Keratinocyte (primary cell): Measurements from ENCODE around the gene SDK1. TPM values are rescaled to one million over a fixed set of nuclear protein-coding genes. Genes with fewer than 3 reads are reported as not detected.

ENCODE experiments used
- DNase-seq: peaks from one replicate; pipeline ENCODE4 v3.0.0-alpha.2; 2011; ENCODE audit warnings: low read depth, missing footprints, low spot score
- FAIRE-seq: peaks from 2 replicates; lab custom pipeline; 2011; peaks lifted over from hg19 to GRCh38; lab: Jason Lieb, UNC
- H2AFZ ChIP-seq: 2 replicates; pipeline ENCODE4 v1.6.0; 2012; ENCODE audit warnings: low read length, control low read depth, inconsistent platforms; ENCODE audit not compliant: control insufficient read depth
- H3K27ac ChIP-seq: 2 replicates; pipeline ENCODE4 v1.5.1; 2011; ENCODE audit warnings: low read length; ENCODE audit not compliant: control insufficient read depth, insufficient read depth
- H3K27me3 ChIP-seq: 3 replicates; pipeline ENCODE4 v1.6.0; 2011; ENCODE audit warnings: low read length; ENCODE audit not compliant: control insufficient read depth, insufficient read depth; ENCODE audit errors: extremely low read depth
- H3K36me3 ChIP-seq, 2 experiments: 2 replicates in 1 of 2; 3 replicates in 1 of 2; pipeline ENCODE4 v1.5.1; 2011; ENCODE audit warnings: low read length in 2 of 2, mild to moderate bottlenecking in 1 of 2; ENCODE audit not compliant: control insufficient read depth in 2 of 2, insufficient read depth in 2 of 2; ENCODE audit errors: extremely low read depth in 1 of 2
- H3K4me1 ChIP-seq: 3 replicates; pipeline ENCODE4 v1.5.1; 2011; ENCODE audit warnings: low read length; ENCODE audit not compliant: control insufficient read depth, insufficient read depth; ENCODE audit errors: extremely low read depth
- H3K4me2 ChIP-seq: 3 replicates; pipeline ENCODE4 v1.6.0; 2011; ENCODE audit warnings: low read depth, low read length; ENCODE audit not compliant: control insufficient read depth, insufficient read depth; ENCODE audit errors: extremely low read depth
- H3K4me3 ChIP-seq, 3 experiments: fragments of 200-600 bp in 1 of 3; sonication (generic) in 1 of 3; 2 replicates in 2 of 3; 3 replicates in 1 of 3; pipeline ENCODE4 v1.5.1; 2011 to 2016; ENCODE audit warnings: low read length in 3 of 3, mild to moderate bottlenecking in 3 of 3, control low read depth in 2 of 3, inconsistent platforms in 1 of 3, low read depth in 1 of 3, mixed read lengths in 1 of 3, mixed run types in 1 of 3, moderate library complexity in 1 of 3; ENCODE audit not compliant: control insufficient read depth in 2 of 3, insufficient read depth in 2 of 3; ENCODE audit errors: extremely low read depth in 1 of 3
- H3K79me2 ChIP-seq: 2 replicates; pipeline ENCODE4 v1.6.0; 2012; ENCODE audit warnings: low read length; ENCODE audit not compliant: control insufficient read depth, insufficient read depth
- H3K9ac ChIP-seq: 3 replicates; pipeline ENCODE4 v1.6.0; 2011; ENCODE audit warnings: low read length; ENCODE audit not compliant: control insufficient read depth, insufficient read depth; ENCODE audit errors: extremely low read depth
- H3K9me1 ChIP-seq: 3 replicates; pipeline ENCODE4 v1.6.0; 2011; ENCODE audit warnings: low read length; ENCODE audit not compliant: control insufficient read depth, insufficient read depth; ENCODE audit errors: extremely low read depth
- H3K9me3 ChIP-seq: 2 replicates; pipeline ENCODE4 v1.5.1; 2012; ENCODE audit warnings: low read depth, low read length; ENCODE audit not compliant: control insufficient read depth
- H4K20me1 ChIP-seq: 3 replicates; pipeline ENCODE4 v1.6.0; 2011; ENCODE audit warnings: low read length; ENCODE audit not compliant: control insufficient read depth, insufficient read depth; ENCODE audit errors: extremely low read depth
- CTCF ChIP-seq, 3 experiments: IDR thresholded peaks in 1 of 3; conservative IDR thresholded peaks in 1 of 3; optimal IDR thresholded peaks in 1 of 3; 2 replicates in 2 of 3; 3 replicates in 1 of 3; pipeline versions ENCODE3 to v1.5.1; 2011; ENCODE audit warnings: low read length in 3 of 3, mild to moderate bottlenecking in 3 of 3, moderate library complexity in 2 of 3, control low read depth in 1 of 3, inconsistent platforms in 1 of 3; ENCODE audit not compliant: insufficient read depth in 2 of 3; ENCODE audit errors: extremely low read depth in 1 of 3
- EZH2 ChIP-seq: IDR thresholded peaks from one replicate; pipeline ENCODE4 v1.6.1; 2012; ENCODE audit warnings: inconsistent platforms, mild to moderate bottlenecking, low read length, moderate library complexity
- dilution Hi-C: fragments of 300-500 bp; cut with MboI; formaldehyde crosslinking; loops from one replicate; pipeline ENCODE4 v1.7.0; 2020; ENCODE audit warnings: low sequenced_read_pairs; ENCODE audit not compliant: extremely low pct_ligation_motif_present
- polyA plus RNA-seq, 5 experiments: library from polyadenylated mRNA; depleted of rRNA in 3 of 5; stranded (reverse) in 3 of 5; stranded (forward) in 1 of 5; unstranded in 1 of 5; fragments of >200 nt; gene quantifications; 1 replicate in 1 of 5; 2 replicates in 3 of 5; 3 replicates in 1 of 5; pipeline versions ENCODE4 v1.2.1 to v1.2.3, GENCODE V29; 2011 to 2012; ENCODE audit warnings: missing spikeins in 2 of 5, low read depth in 1 of 5, low replicate concordance in 1 of 5

Gene SDK1
- polyA plus RNA-seq, 1 donor (not counting 4 experiments of a cell fraction or from before 2014, with no cell fraction given), result 0.66 TPM

- Histone ChIP-seq H3K36me3 (no peaks in the 10 kb centered on the region), H3K79me2 (no peaks in the 10 kb centered on the region), H3K9me3 (no peaks in the 10 kb centered on the region), H3K9ac (no peak overlapping the region), H2AFZ (no peak overlapping the region), H3K27me3 (no peaks in the 10 kb centered on the region), H4K20me1 (no peaks in the 10 kb centered on the region), H3K27ac (no peak overlapping the region), H3K4me2 (no peak overlapping the region), H3K4me3 (no peak overlapping the region), H3K9me1 (no peaks in the 10 kb centered on the region), H3K4me1 (no peaks in the 10 kb centered on the region)
- no peak for DNase-seq
- no peak for FAIRE-seq
- dilution Hi-C loops, result no loop called here
- TF ChIP-seq EZH2 (no peak), CTCF (optimal IDR thresholded peaks at IDR 0.05 in 1 of 3, IDR thresholded peaks at IDR 0.05 in 1 of 3, conservative IDR thresholded peaks at IDR 0.05 in 1 of 3; ENCODE audit: extremely low read depth in 1 of 3, insufficient read depth in 2 of 3, low read length in 3 of 3) (no peak)
Measured at GRCh38 chr7:3634396-3634795, 333.3 kb downstream of the SDK1 start.

- Histone ChIP-seq H3K4me1 (no peaks in the 10 kb centered on the region), H3K27ac (no peak overlapping the region), H3K4me3 (no peak overlapping the region), H3K9ac (no peak overlapping the region), H3K9me3 (no peaks in the 10 kb centered on the region), H4K20me1 (no peaks in the 10 kb centered on the region), H3K4me2 (no peak overlapping the region), H2AFZ (no peak overlapping the region), H3K9me1 (no peaks in the 10 kb centered on the region), H3K36me3 (peaks cover 0 to 1% of the 10 kb centered on the region in 2 experiments), H3K27me3 (no peaks in the 10 kb centered on the region), H3K79me2 (no peaks in the 10 kb centered on the region)
- DNase-seq, result no peak
- no peak for TF ChIP-seq EZH2
- TF ChIP-seq CTCF (optimal IDR thresholded peaks at IDR 0.05 in 1 of 3, IDR thresholded peaks at IDR 0.05 in 1 of 3, conservative IDR thresholded peaks at IDR 0.05 in 1 of 3; ENCODE audit: extremely low read depth in 1 of 3, insufficient read depth in 2 of 3, low read length in 3 of 3), result no peak
- FAIRE-seq, result no peak
- dilution Hi-C loops, result no loop called here
Measured at GRCh38 chr7:3636131-3636860, 335.2 kb downstream of the SDK1 start.
